Ishikawa (cell line): ENCODE data around the gene NLRP9.

ENCODE experiments used
- CEBPB ChIP-seq: IDR thresholded peaks from 2 replicates; pipeline ENCODE4 v1.6.1; 2012
- CREB1 ChIP-seq: IDR thresholded peaks from 2 replicates; pipeline ENCODE4 v1.6.1; 2012; ENCODE audit warnings: low read depth
- EGR1 ChIP-seq: IDR thresholded peaks from 2 replicates; pipeline ENCODE4 v1.6.1; 2012
- EP300 ChIP-seq: IDR thresholded peaks from 2 replicates; pipeline ENCODE4 v1.6.1; 2012; ENCODE audit warnings: borderline replicate concordance
- FOXM1 ChIP-seq: IDR thresholded peaks from 2 replicates; pipeline ENCODE4 v1.6.1; 2012; ENCODE audit warnings: low read depth, borderline replicate concordance
- NFIC ChIP-seq: IDR thresholded peaks from 2 replicates; pipeline ENCODE4 v1.6.1; 2012
- RAD21 ChIP-seq: IDR thresholded peaks from 2 replicates; pipeline ENCODE4 v1.6.1; 2012; ENCODE audit warnings: low read depth
- TAF1 ChIP-seq: IDR thresholded peaks from 2 replicates; pipeline ENCODE4 v1.6.1; 2012; ENCODE audit warnings: low read depth, mild to moderate bottlenecking
- TCF12 ChIP-seq: IDR thresholded peaks from 2 replicates; pipeline ENCODE4 v1.6.1; 2012; ENCODE audit warnings: low read depth
- TEAD4 ChIP-seq: IDR thresholded peaks from 2 replicates; pipeline ENCODE4 v1.6.1; 2012
- YY1 ChIP-seq: IDR thresholded peaks from 2 replicates; pipeline ENCODE4 v1.6.1; 2012; ENCODE audit warnings: low read depth
- ZBTB7A ChIP-seq: IDR thresholded peaks from 2 replicates; pipeline ENCODE4 v1.6.1; 2012; ENCODE audit warnings: low read depth
- TF ChIP-seq, protein P1 (sequence below): IDR thresholded peaks from 2 replicates; pipeline ENCODE4 v1.6.1; 2012
- TF ChIP-seq, protein P2 (sequence below): IDR thresholded peaks from 2 replicates; pipeline ENCODE4 v1.6.1; 2012; ENCODE audit warnings: low read depth, mild to moderate bottlenecking
- TF ChIP-seq, protein P3 (sequence below): IDR thresholded peaks from 2 replicates; pipeline ENCODE4 v1.6.1; 2012

Gene NLRP9

DNA sequence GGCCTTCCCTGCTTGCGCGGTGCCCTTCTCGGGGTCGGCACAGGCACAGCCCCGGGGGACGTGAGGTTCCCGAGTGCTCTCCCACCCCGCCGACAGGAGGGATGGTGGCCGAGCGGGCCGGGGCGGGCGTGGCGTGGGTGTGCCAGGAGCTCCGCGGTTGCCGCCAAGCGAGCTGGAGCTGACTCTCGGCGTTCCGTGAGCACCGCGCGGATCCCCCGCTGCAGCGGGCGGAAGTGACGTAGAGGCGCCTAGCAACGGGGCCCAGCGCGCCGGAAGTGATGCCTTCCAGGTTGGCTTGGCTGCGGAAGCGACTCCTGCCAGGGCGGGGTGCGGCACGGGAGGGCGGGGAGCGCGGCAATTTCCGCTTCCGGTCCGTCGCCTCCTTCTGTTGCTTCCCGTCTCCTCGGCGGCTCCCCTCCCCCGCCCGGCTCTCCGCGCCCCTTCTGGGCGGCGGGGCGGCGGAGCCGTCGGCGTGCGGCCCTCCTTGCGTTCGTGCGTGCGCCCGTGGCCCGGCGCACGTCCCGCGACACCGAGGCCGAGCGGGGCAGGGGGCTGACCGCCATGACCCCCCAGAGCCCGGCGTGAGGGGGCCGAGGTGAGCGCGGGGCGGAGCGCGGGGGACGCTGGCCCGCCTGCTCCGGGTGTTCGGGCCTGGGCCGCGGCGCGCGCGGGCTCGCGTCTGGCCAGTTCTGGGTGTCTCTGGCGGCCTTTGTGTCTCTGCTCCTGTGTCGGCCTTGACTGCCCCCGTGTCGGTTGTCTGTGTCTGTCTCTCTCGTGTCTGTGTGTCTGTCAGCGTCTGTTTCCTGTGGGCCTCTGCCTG is 63.2 kb downstream of the NLRP9 start, which contains the start of gene EPN1:
Gene EPN1 (plus strand): TSS at position 386 of the 820 bp plus-strand sequence. CDS start 3,402 bp downstream, outside the sequence.
- no peak for TF ChIP-seq EGR1
- peak; percentile 77; the same call in 1 of the 2 replicates for TF ChIP-seq TCF12
- TF ChIP-seq EP300 = no peak; the same call in 1 of the 2 replicates
- TF ChIP-seq NFIC = peak; percentile 37; the same call in 1 of the 2 replicates
- TF ChIP-seq, protein P1, sequence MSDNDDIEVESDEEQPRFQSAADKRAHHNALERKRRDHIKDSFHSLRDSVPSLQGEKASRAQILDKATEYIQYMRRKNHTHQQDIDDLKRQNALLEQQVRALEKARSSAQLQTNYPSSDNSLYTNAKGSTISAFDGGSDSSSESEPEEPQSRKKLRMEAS = peak; percentile 65
- TF ChIP-seq YY1 = no peak
- no peak for TF ChIP-seq RAD21
- peak; percentile 91 for TF ChIP-seq CREB1
- TF ChIP-seq TAF1 = peak; percentile 59; the same call in 1 of the 2 replicates
- no peak for TF ChIP-seq TEAD4

DNA sequence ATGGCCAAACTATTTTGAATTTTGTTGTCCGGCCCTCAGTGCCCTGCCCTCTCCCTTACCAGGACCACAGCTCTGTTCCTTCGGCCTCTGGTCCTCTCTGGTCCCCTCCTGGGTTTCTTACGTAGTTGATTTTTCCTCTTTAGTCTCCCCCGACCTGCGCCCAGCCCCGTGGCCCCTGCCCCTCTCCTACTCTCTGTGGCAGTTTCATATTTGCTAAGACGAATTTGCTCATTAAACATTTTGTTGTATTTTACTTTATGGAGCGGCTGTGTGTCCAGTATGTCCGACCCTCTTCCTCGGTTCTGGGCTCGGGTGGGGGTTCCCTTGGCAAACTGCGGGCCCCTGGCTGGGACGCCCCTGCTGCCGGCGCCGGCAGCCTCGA is 63.8 kb downstream of the NLRP9 start:
- TF ChIP-seq, protein P2, sequence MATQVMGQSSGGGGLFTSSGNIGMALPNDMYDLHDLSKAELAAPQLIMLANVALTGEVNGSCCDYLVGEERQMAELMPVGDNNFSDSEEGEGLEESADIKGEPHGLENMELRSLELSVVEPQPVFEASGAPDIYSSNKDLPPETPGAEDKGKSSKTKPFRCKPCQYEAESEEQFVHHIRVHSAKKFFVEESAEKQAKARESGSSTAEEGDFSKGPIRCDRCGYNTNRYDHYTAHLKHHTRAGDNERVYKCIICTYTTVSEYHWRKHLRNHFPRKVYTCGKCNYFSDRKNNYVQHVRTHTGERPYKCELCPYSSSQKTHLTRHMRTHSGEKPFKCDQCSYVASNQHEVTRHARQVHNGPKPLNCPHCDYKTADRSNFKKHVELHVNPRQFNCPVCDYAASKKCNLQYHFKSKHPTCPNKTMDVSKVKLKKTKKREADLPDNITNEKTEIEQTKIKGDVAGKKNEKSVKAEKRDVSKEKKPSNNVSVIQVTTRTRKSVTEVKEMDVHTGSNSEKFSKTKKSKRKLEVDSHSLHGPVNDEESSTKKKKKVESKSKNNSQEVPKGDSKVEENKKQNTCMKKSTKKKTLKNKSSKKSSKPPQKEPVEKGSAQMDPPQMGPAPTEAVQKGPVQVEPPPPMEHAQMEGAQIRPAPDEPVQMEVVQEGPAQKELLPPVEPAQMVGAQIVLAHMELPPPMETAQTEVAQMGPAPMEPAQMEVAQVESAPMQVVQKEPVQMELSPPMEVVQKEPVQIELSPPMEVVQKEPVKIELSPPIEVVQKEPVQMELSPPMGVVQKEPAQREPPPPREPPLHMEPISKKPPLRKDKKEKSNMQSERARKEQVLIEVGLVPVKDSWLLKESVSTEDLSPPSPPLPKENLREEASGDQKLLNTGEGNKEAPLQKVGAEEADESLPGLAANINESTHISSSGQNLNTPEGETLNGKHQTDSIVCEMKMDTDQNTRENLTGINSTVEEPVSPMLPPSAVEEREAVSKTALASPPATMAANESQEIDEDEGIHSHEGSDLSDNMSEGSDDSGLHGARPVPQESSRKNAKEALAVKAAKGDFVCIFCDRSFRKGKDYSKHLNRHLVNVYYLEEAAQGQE = no peak
- TF ChIP-seq TCF12 = no peak
- no peak for TF ChIP-seq EGR1
- TF ChIP-seq TAF1 = no peak

DNA sequence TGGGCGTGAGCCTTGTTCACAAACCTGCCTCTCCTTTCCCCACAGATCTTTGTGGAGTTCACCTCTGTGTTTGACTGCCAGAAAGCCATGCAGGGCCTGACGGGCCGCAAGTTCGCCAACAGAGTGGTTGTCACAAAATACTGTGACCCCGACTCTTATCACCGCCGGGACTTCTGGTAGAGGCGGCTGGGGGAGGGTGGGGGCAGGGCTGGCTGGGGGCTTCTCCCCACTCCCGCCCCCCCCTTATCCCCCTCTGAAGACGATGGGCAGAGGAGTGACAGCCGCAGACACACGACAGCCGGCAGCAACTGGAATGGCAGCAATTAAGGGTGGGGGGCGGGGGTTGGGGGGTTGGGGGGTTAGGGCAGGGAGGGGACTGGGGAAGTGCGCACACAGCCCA is 64.3 kb downstream of the NLRP9 start:
- TF ChIP-seq, protein P1 = no peak
- TF ChIP-seq RAD21 (no peak), EP300 (no peak), YY1 (no peak), CREB1 (no peak), TEAD4 (no peak), NFIC (no peak), CEBPB (no peak), FOXM1 (no peak), ZBTB7A (no peak), EGR1 (no peak), TCF12 (no peak), TAF1 (no peak)
- TF ChIP-seq, protein P2 = no peak
- TF ChIP-seq, protein P3, sequence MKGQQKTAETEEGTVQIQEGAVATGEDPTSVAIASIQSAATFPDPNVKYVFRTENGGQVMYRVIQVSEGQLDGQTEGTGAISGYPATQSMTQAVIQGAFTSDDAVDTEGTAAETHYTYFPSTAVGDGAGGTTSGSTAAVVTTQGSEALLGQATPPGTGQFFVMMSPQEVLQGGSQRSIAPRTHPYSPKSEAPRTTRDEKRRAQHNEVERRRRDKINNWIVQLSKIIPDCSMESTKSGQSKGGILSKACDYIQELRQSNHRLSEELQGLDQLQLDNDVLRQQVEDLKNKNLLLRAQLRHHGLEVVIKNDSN = no peak

DNA sequence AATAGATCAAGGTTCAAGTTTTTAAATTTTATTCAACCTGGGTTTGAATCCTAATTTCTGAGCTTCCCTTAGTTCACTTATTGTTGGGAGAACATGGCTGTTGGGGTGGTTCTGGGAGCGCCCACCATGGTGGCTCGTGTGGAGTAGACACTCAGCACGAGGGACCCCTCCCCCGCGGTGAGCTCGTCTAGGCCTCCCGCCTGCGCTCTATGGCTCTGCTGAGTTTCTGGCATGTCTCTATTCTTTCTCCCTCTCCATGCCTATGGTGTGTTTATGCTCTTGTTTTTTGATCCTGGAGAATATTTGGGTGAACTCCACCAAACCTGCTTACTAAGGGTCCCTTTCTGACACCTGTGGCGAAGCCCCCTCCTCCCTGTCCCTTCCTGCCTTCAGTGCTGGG is 64.7 kb downstream of the NLRP9 start:
- TF ChIP-seq CEBPB (no peak), TCF12 (no peak), ZBTB7A (no peak), TAF1 (no peak), TEAD4 (no peak), CREB1 (no peak)
- TF ChIP-seq, protein P2 = no peak
- TF ChIP-seq, protein P1 = no peak
